ENCODE measurements around the gene ALDH1L2. TPM values are rescaled to one million over a fixed set of nuclear protein-coding genes. Genes with fewer than 3 reads are reported as not detected.
A peak's percentile ranks its signal among the peaks of the same experiment; 100 is the strongest.

ALDH1L2 gene
- total RNA-seq, 1 donor from 2014 or later = 158 TPM

GRCh38 chr12:105032703-105033357 is 51.4 kb downstream of the ALDH1L2 start:
- no peak overlapping the region for H3K4me3 Mint-ChIP-seq (ENCODE audit: unreplicated experiment)
- peaks cover under 1% of the 10 kb centered on the region for H3K4me1 Mint-ChIP-seq (ENCODE audit: low read depth)
- H3K9me3 Mint-ChIP-seq (ENCODE audit: low read depth) = no peaks in the 10 kb centered on the region
- no peak for DNase-seq (ENCODE audit: low spot score)
- no peaks in the 10 kb centered on the region for H3K27me3 Mint-ChIP-seq (ENCODE audit: low read depth)
- no peak overlapping the region for H3K27ac Mint-ChIP-seq (ENCODE audit: unreplicated experiment)
- TF ChIP-seq, protein P1, sequence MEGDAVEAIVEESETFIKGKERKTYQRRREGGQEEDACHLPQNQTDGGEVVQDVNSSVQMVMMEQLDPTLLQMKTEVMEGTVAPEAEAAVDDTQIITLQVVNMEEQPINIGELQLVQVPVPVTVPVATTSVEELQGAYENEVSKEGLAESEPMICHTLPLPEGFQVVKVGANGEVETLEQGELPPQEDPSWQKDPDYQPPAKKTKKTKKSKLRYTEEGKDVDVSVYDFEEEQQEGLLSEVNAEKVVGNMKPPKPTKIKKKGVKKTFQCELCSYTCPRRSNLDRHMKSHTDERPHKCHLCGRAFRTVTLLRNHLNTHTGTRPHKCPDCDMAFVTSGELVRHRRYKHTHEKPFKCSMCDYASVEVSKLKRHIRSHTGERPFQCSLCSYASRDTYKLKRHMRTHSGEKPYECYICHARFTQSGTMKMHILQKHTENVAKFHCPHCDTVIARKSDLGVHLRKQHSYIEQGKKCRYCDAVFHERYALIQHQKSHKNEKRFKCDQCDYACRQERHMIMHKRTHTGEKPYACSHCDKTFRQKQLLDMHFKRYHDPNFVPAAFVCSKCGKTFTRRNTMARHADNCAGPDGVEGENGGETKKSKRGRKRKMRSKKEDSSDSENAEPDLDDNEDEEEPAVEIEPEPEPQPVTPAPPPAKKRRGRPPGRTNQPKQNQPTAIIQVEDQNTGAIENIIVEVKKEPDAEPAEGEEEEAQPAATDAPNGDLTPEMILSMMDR (IDR thresholded peaks at IDR 0.05) = no peak
- H3K36me3 Mint-ChIP-seq (ENCODE audit: low read depth) = peaks cover 45% of the 10 kb centered on the region

DNA sequence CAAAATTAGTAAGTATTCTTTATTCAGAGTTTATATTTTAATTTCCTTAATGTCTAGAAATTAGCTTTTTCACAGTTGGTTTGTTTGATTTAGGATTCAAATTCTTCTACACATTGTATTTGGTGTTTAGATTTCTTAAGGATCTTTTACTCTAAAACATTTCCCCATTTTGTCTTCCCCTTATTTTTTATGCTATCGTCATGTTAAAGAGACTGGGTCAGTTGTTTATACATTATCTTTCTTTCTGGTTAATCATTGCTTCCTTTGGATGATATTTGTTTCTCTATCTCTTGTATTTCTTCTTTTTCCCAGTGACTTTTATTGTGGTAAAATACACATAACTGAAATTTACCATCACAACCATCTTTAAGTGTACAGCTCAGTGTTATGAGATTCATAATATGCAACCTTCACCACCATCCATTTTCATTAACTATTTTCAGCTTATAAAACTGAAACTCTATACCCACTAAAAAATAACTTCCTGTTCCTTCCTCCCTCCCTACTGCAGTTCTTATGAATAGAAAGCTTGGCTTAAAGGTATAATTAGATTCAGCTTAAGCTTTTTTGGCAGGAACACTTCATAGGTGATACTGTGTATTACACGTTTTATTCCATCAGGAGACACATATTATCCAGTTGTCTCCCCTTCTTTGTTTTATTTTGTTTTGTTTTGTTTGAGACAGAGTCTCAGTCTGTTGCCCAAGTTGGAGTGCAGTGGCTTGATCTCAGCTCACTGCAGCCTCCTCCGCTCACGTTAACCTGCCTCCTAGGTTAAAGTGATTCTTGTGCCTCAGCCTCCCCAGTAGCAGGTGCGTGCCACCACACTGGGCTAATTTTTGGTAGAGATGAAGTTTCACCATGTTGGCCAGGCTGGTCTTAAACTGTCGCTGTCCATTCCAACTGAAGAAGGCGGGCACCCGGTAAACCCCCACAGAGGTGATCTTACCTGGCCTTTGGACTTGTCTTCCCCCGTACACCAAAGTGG is 53.1 kb downstream of the ALDH1L2 start:
- H3K27ac Mint-ChIP-seq (ENCODE audit: unreplicated experiment) = no peak overlapping the region
- H3K27me3 Mint-ChIP-seq (ENCODE audit: low read depth) = no peaks in the 10 kb centered on the region
- TF ChIP-seq, protein P1 (IDR thresholded peaks at IDR 0.05) = no peak
- H3K4me1 Mint-ChIP-seq (ENCODE audit: low read depth) = peaks cover 17% of the 10 kb centered on the region
- H3K4me3 Mint-ChIP-seq (ENCODE audit: unreplicated experiment) = no peak overlapping the region
- no peak for DNase-seq (ENCODE audit: low spot score)
- H3K9me3 Mint-ChIP-seq (ENCODE audit: low read depth) = no peaks in the 10 kb centered on the region
- peaks cover 50% of the 10 kb centered on the region for H3K36me3 Mint-ChIP-seq (ENCODE audit: low read depth)

GRCh38 chr12:105026411-105026810 is 57.8 kb downstream of the ALDH1L2 start:
- H3K36me3 Mint-ChIP-seq (ENCODE audit: low read depth) = peaks cover 38% of the 10 kb centered on the region
- peak overlapping the region; percentile 64 for H3K27ac Mint-ChIP-seq (ENCODE audit: unreplicated experiment)
- H3K27me3 Mint-ChIP-seq (ENCODE audit: low read depth) = no peaks in the 10 kb centered on the region
- H3K4me1 Mint-ChIP-seq (ENCODE audit: low read depth) = peaks cover 31% of the 10 kb centered on the region
- no peak overlapping the region for H3K4me3 Mint-ChIP-seq (ENCODE audit: unreplicated experiment)
- H3K9me3 Mint-ChIP-seq (ENCODE audit: low read depth) = no peaks in the 10 kb centered on the region
- TF ChIP-seq, protein P1 (IDR thresholded peaks at IDR 0.05) = no peak
- no peak for DNase-seq (ENCODE audit: low spot score)

- Mint-ChIP-seq H3K27ac (ENCODE audit: unreplicated experiment) (peak overlapping the region; percentile 64), H3K4me3 (ENCODE audit: unreplicated experiment) (no peak overlapping the region)
- TF ChIP-seq, protein P1 (IDR thresholded peaks at IDR 0.05) = no peak
Measured at GRCh38 chr12:105025890-105026289, 58.4 kb downstream of the ALDH1L2 start.

DNA sequence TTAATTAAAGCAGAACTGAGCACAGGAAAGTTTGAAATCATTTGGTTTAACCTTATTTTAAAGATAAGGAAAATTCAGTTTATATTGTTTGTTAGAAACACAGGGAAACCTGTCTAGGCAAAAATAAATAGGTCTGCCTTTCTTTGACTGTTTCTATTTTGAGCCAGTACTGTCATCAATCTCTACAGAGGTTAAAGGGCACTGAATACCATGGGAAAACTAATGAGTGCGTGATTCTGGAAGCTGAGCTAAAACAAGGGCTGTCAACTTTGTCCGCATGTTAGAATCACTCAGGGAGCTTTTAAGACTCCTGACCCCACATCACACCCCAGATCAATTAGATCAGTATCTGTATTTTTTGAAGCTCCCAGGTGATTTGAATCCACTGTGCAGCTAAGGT is 59.3 kb downstream of the ALDH1L2 start:
- peak overlapping the region; percentile 32 for H3K27ac Mint-ChIP-seq (ENCODE audit: unreplicated experiment)
- no peaks in the 10 kb centered on the region for H3K9me3 Mint-ChIP-seq (ENCODE audit: low read depth)
- TF ChIP-seq, protein P1 (IDR thresholded peaks at IDR 0.05) = no peak
- H3K36me3 Mint-ChIP-seq (ENCODE audit: low read depth) = peaks cover 42% of the 10 kb centered on the region
- no peaks in the 10 kb centered on the region for H3K27me3 Mint-ChIP-seq (ENCODE audit: low read depth)
- H3K4me3 Mint-ChIP-seq (ENCODE audit: unreplicated experiment) = no peak overlapping the region
- no peak for DNase-seq (ENCODE audit: low spot score)
- peaks cover 31% of the 10 kb centered on the region for H3K4me1 Mint-ChIP-seq (ENCODE audit: low read depth)

More at GRCh38 chr12:105025890-105026289, 58.4 kb downstream of the ALDH1L2 start:
- Mint-ChIP-seq H3K4me1 (ENCODE audit: low read depth) (peaks cover 31% of the 10 kb centered on the region), H3K36me3 (ENCODE audit: low read depth) (peaks cover 36% of the 10 kb centered on the region), H3K9me3 (ENCODE audit: low read depth) (no peaks in the 10 kb centered on the region), H3K27me3 (ENCODE audit: low read depth) (no peaks in the 10 kb centered on the region)
- no peak for DNase-seq (ENCODE audit: low spot score)
